ENCODE results near the gene NDRG4.

- TF ChIP-seq ZNF274 (IDR thresholded peaks at IDR 0.05; ENCODE audit: low read depth, low read length): no peak
- TF ChIP-seq, protein P1, sequence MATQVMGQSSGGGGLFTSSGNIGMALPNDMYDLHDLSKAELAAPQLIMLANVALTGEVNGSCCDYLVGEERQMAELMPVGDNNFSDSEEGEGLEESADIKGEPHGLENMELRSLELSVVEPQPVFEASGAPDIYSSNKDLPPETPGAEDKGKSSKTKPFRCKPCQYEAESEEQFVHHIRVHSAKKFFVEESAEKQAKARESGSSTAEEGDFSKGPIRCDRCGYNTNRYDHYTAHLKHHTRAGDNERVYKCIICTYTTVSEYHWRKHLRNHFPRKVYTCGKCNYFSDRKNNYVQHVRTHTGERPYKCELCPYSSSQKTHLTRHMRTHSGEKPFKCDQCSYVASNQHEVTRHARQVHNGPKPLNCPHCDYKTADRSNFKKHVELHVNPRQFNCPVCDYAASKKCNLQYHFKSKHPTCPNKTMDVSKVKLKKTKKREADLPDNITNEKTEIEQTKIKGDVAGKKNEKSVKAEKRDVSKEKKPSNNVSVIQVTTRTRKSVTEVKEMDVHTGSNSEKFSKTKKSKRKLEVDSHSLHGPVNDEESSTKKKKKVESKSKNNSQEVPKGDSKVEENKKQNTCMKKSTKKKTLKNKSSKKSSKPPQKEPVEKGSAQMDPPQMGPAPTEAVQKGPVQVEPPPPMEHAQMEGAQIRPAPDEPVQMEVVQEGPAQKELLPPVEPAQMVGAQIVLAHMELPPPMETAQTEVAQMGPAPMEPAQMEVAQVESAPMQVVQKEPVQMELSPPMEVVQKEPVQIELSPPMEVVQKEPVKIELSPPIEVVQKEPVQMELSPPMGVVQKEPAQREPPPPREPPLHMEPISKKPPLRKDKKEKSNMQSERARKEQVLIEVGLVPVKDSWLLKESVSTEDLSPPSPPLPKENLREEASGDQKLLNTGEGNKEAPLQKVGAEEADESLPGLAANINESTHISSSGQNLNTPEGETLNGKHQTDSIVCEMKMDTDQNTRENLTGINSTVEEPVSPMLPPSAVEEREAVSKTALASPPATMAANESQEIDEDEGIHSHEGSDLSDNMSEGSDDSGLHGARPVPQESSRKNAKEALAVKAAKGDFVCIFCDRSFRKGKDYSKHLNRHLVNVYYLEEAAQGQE (IDR thresholded peaks at IDR 0.05; ENCODE audit: low read depth): no peak
- TF ChIP-seq TCF7L2 (IDR thresholded peaks at IDR 0.05; ENCODE audit: borderline replicate concordance, extremely low read depth, insufficient read depth, insufficient read length): no peak
- TF ChIP-seq SP1 (IDR thresholded peaks at IDR 0.05; ENCODE audit: low read depth): no peak
- TF ChIP-seq POLR2AphosphoS5 (IDR thresholded peaks at IDR 0.05; ENCODE audit: low read depth, low read length): no peak
- TF ChIP-seq EGR1 (IDR thresholded peaks at IDR 0.05; ENCODE audit: low read depth): no peak
- no peak for TF ChIP-seq CEBPB (IDR thresholded peaks at IDR 0.05; ENCODE audit: low read depth)
- TF ChIP-seq, protein P2, sequence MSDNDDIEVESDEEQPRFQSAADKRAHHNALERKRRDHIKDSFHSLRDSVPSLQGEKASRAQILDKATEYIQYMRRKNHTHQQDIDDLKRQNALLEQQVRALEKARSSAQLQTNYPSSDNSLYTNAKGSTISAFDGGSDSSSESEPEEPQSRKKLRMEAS (IDR thresholded peaks at IDR 0.05): no peak
- TF ChIP-seq, protein P3, sequence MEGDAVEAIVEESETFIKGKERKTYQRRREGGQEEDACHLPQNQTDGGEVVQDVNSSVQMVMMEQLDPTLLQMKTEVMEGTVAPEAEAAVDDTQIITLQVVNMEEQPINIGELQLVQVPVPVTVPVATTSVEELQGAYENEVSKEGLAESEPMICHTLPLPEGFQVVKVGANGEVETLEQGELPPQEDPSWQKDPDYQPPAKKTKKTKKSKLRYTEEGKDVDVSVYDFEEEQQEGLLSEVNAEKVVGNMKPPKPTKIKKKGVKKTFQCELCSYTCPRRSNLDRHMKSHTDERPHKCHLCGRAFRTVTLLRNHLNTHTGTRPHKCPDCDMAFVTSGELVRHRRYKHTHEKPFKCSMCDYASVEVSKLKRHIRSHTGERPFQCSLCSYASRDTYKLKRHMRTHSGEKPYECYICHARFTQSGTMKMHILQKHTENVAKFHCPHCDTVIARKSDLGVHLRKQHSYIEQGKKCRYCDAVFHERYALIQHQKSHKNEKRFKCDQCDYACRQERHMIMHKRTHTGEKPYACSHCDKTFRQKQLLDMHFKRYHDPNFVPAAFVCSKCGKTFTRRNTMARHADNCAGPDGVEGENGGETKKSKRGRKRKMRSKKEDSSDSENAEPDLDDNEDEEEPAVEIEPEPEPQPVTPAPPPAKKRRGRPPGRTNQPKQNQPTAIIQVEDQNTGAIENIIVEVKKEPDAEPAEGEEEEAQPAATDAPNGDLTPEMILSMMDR (IDR thresholded peaks at IDR 0.05 in 2 of 3, conservative IDR thresholded peaks at IDR 0.05 in 1 of 3; ENCODE audit: borderline replicate concordance in 1 of 3, insufficient read depth in 1 of 3, low read depth in 2 of 3, low read length in 2 of 3): no peak
- TF ChIP-seq JUND (IDR thresholded peaks at IDR 0.05): no peak
These were observed 2.4 kb downstream of the NDRG4 start for GRCh38 chr16:58502217-58502921.

Data from HCT116 (cell line).